ENCODE results near the gene MICAL2. TPM values are rescaled to one million over a fixed set of nuclear protein-coding genes. Genes with fewer than 3 reads are reported as not detected.

MICAL2 gene
- total and polyA plus RNA-seq, 2 donors (not counting 3 experiments of a cell fraction or from before 2014, with no cell fraction given), result 67.6 to 200 TPM

- no peaks in the 10 kb centered on the region for H4K20me1 ChIP-seq (replicated peaks; ENCODE audit: control insufficient read depth, extremely low read depth, insufficient read depth, low read length)
- no peak overlapping the region for H3K9ac ChIP-seq (replicated peaks; ENCODE audit: extremely low read depth, insufficient read depth, low read length)
- peak overlapping the region; percentile 48 for H2AFZ ChIP-seq (ENCODE audit: low read depth, low read length)
- ChIA-PET POLR2A (no interaction called here), CTCF (interaction anchor here (1.1 to 1.9 kb wide), 5 partner anchors 9 to 226 kb away, joined by 3 to 12 read pairs (median 5); no protein-coding TSS in a partner anchor)
- dilution Hi-C loops (cut with MboI; ENCODE audit: extremely low pct_ligation_motif_present, low sequenced_read_pairs), result no loop called here
- no peak overlapping the region for H3K4me3 ChIP-seq (replicated peaks in 1 of 3; ENCODE audit: insufficient read depth in 1 of 3, low read depth in 1 of 3, low read length in 3 of 3)
- no peaks in the 10 kb centered on the region for H3K36me3 ChIP-seq (ENCODE audit: control insufficient read depth in 2 of 2, extremely low read depth in 1 of 2, insufficient read depth in 2 of 2, low read length in 2 of 2)
- intact Hi-C loops (cut with micrococcal nuclease), result no loop called here
- TF ChIP-seq POLR2AphosphoS5 (IDR thresholded peaks at IDR 0.05; ENCODE audit: insufficient read depth, low read depth, low read length), result peak; percentile 27
- TF ChIP-seq MAX (IDR thresholded peaks at IDR 0.05; ENCODE audit: insufficient read depth, insufficient read length), result no peak
- no peak for TF ChIP-seq EZH2 (IDR thresholded peaks at IDR 0.05; ENCODE audit: borderline replicate concordance, low read depth, low read length, severe bottlenecking)
- no peak overlapping the region for H3K4me2 ChIP-seq (ENCODE audit: insufficient read depth, low read length)
- BruUV-seq (replicated peaks), result no TSS peak
- H3K4me1 ChIP-seq (ENCODE audit: control insufficient read depth, extremely low read depth, insufficient read depth, low read length), result peaks cover 21% of the 10 kb centered on the region
- peak; percentile 78 for FAIRE-seq
- no peaks in the 10 kb centered on the region for H3K9me1 ChIP-seq (replicated peaks; ENCODE audit: control insufficient read depth, extremely low read depth, insufficient read depth, low read length)
- H3K27ac ChIP-seq (ENCODE audit: insufficient read depth, low read depth, low read length), result no peak overlapping the region
- no peaks in the 10 kb centered on the region for H3K79me2 ChIP-seq (ENCODE audit: control insufficient read depth, insufficient read depth, low read length)
- H3K9me3 ChIP-seq (replicated peaks; ENCODE audit: control insufficient read depth, insufficient read depth, low read length), result no peaks in the 10 kb centered on the region
- no peak for DNase-seq (ENCODE audit: low read depth, low spot score)
- no peaks in the 10 kb centered on the region for H3K27me3 ChIP-seq (ENCODE audit: control insufficient read depth in 2 of 2, insufficient read depth in 2 of 2, low read length in 2 of 2)
Observed at GRCh38 chr11:12270215-12270797, 159.9 kb downstream of the MICAL2 start.

GRCh38 chr11:12270817-12271216 is 160.4 kb downstream of the MICAL2 start:
- Histone ChIP-seq H3K9ac (replicated peaks; ENCODE audit: extremely low read depth, insufficient read depth, low read length) (no peak overlapping the region), H3K4me3 (replicated peaks in 1 of 3; ENCODE audit: insufficient read depth in 1 of 3, low read depth in 1 of 3, low read length in 3 of 3) (no peak overlapping the region), H3K27me3 (ENCODE audit: control insufficient read depth in 2 of 2, insufficient read depth in 2 of 2, low read length in 2 of 2) (no peaks in the 10 kb centered on the region), H4K20me1 (replicated peaks; ENCODE audit: control insufficient read depth, extremely low read depth, insufficient read depth, low read length) (no peaks in the 10 kb centered on the region), H3K27ac (ENCODE audit: insufficient read depth, low read depth, low read length) (no peak overlapping the region), H2AFZ (ENCODE audit: low read depth, low read length) (no peak overlapping the region), H3K36me3 (ENCODE audit: control insufficient read depth in 2 of 2, extremely low read depth in 1 of 2, insufficient read depth in 2 of 2, low read length in 2 of 2) (no peaks in the 10 kb centered on the region), H3K79me2 (ENCODE audit: control insufficient read depth, insufficient read depth, low read length) (no peaks in the 10 kb centered on the region), H3K4me2 (ENCODE audit: insufficient read depth, low read length) (no peak overlapping the region), H3K9me3 (replicated peaks; ENCODE audit: control insufficient read depth, insufficient read depth, low read length) (no peaks in the 10 kb centered on the region), H3K9me1 (replicated peaks; ENCODE audit: control insufficient read depth, extremely low read depth, insufficient read depth, low read length) (no peaks in the 10 kb centered on the region), H3K4me1 (ENCODE audit: control insufficient read depth, extremely low read depth, insufficient read depth, low read length) (peaks cover 21% of the 10 kb centered on the region)
- DNase-seq (ENCODE audit: low read depth, low spot score) (no peak), FAIRE-seq (no peak)
- no peak for TF ChIP-seq FOS (IDR thresholded peaks at IDR 0.05; ENCODE audit: borderline replicate concordance, insufficient read depth, low read length)
- TF ChIP-seq MAX (IDR thresholded peaks at IDR 0.05; ENCODE audit: insufficient read depth, insufficient read length), result no peak
- TF ChIP-seq POLR2A (IDR thresholded peaks at IDR 0.05; ENCODE audit: low read depth, low read length), result no peak
- TF ChIP-seq CTCF (IDR thresholded peaks at IDR 0.05; ENCODE audit: extremely low read depth in 1 of 2, insufficient read depth in 1 of 2, low read depth in 1 of 2, low read length in 2 of 2), result no peak
- TF ChIP-seq EZH2 (IDR thresholded peaks at IDR 0.05; ENCODE audit: borderline replicate concordance, low read depth, low read length, severe bottlenecking), result no peak
- TF ChIP-seq JUN (IDR thresholded peaks at IDR 0.05; ENCODE audit: borderline replicate concordance, insufficient read depth, insufficient read length, low read depth), result no peak
- no peak for TF ChIP-seq GATA2 (IDR thresholded peaks at IDR 0.05; ENCODE audit: insufficient read depth, insufficient read length, low read depth, low read length)
- TF ChIP-seq POLR2AphosphoS5 (IDR thresholded peaks at IDR 0.05; ENCODE audit: insufficient read depth, low read depth, low read length), result no peak
- TF ChIP-seq MYC (IDR thresholded peaks at IDR 0.05; ENCODE audit: low read depth, low read length), result no peak
- intact Hi-C loops (cut with micrococcal nuclease) (no loop called here), dilution Hi-C loops (cut with MboI; ENCODE audit: extremely low pct_ligation_motif_present, low sequenced_read_pairs) (no loop called here)
- ChIA-PET POLR2A (no interaction called here), CTCF (interaction anchor here (1.2 to 1.9 kb wide), 4 partner anchors 8 to 227 kb away, joined by 3 to 12 read pairs (median 5); no protein-coding TSS in a partner anchor)
- no TSS peak for BruUV-seq (replicated peaks)

All from endothelial cell of umbilical vein (primary cell).